UCSD-AML1 (cell line): ENCODE measurements around the gene JUN.
A peak's percentile ranks its signal among the peaks of the same experiment; 100 is the strongest.

ENCODE experiments used
- DNase-seq: peaks from one replicate; lab custom pipeline; 2025; ENCODE audit not compliant: unreplicated experiment; lab: John Stamatoyannopoulos, UW

Gene JUN

DNA sequence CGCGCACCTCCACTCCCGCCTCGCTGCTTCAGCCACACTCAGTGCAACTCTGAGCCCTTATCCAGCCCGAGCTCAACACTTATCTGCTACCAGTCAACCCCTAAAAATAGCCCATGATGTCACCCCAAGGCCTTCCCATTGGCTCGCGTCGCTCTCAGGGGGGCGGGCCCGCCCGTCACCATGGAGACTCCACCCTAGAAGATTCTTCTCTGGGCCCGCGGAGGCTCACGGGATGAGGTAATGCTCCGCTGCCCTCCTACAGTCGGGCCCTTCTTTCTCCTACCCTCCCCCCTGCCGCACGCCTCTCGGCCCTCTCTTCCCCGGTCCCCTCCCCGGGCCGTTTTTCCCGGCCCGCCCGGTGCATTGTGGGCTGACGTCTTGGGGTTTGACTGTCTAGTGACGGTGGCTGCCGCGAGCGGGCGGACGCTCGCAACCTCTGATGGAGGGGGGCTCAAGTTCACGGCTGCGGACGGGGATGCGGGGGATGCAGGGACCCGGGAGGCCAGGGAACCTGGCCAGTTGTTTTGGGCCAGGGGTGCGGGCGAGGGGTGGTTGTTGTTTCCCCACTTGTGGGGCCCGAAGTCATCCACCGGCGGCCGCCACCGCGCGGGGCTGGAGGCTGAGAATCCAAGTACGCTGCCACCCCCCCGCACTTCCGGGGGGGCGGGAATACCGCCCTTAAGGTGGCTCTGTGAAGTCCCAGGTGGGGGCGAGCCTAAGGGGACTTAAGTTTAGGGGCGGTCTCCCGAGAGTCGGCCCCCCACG is at the start of gene JUN:
Gene JUN, minus strand, starts transcription at position 55 of the 765 bp plus-strand sequence. CDS start 977 bp downstream, outside the sequence.
- peak; percentile 91 for DNase-seq

- no peak for DNase-seq
Measured at GRCh38 chr1:58833166-58833565, 49.3 kb upstream of the JUN start.

DNA sequence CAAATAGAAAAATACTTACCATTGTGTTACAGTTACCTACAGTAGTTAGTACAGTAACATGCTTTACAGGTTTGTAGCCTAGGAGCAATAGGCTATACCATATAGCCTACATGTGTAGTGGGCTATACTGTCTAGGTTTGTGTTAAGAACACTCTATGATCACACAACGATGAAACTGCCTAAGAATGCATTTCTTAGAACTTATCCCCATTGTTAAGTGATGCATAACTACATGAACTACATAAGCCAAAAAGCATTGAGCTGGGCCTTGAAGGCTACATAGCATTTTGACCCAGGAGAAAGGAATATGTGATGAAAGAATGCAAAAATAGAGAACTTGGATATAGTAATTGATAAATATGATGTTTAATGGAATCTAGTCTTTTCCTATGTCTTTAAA is 46.4 kb upstream of the JUN start:
- no peak for DNase-seq

- DNase-seq: no peak
Measured at GRCh38 chr1:58829866-58830265, 46.0 kb upstream of the JUN start.

DNA sequence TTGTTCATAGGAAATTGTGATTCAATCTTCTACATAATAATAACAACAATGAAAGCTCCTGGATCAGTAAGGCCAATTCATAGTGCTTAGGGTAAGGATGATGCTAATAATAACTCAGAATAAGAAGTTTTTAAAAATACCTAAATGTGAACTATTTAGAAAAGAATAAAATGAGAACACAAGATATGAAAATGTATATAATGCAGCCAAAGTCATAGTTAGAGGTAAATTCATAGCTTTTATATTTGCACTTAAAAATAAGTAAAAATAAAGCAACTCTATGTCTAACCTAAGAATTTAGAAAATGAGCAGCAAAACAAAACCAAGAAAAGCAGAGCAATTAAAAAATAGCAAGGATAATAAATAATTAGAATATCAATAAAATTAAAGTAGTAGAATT is 43.5 kb upstream of the JUN start:
- no peak for DNase-seq

DNA sequence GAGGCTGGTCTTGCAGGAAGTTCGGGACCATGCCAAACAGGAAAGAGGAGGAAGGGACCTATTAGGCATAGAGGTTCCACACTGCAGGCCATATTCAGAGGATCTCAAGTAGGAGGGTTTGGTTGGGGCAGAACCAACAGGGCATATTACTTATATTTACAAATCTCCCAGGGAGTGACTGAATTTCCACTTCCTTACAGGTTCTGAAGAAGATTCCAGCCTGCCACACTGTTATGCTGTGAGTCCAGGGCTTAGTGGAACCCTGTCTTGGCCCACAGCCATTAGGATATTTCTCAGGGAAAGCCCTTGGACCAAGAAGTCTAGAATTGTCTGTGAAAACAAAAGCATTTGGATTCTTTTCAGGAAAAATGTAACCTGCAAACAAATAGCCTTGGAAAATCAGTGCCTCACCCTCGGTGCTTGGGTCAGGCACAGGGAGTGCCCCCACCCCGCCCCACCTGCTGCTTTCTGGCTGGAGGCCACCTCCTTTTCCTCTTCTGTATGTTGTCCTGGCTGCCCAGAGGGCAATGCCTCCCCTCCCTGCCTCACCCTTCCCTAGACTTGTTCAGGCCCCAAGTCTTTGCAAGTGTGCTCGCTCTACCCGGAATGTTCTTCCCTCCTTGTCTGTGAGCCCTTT is 41.0 kb upstream of the JUN start:
- no peak for DNase-seq

GRCh38 chr1:58823481-58824010 is 39.7 kb upstream of the JUN start:
- no peak for DNase-seq

- no peak for DNase-seq
Measured at GRCh38 chr1:58821309-58821708, 37.5 kb upstream of the JUN start.

GRCh38 chr1:58818976-58819375 is 35.1 kb upstream of the JUN start:
- DNase-seq: no peak

- no peak for DNase-seq
Measured at GRCh38 chr1:58818075-58818474, 34.2 kb upstream of the JUN start.

DNA sequence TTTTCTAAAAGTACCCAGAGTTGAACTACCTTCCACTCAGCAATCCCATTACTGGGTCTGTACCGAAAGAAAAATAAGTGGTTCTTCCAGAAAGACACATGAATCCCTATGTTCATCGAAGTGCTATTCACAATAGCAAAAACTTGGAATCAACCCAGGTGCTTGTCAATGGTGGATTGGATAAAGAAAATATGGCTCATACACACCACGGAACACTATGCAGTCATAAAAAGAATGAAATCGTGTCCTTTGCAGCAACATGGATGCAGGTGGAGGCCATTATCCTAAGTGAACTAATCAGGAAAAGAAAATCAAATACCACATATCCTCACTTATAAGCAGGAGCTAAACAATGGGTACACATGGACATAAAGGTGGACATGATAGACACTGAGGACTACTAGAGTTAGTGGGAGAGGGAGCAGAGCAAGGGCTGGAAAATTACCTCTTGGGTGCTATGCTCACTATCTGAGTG is 32.9 kb upstream of the JUN start:
- no peak for DNase-seq

DNA sequence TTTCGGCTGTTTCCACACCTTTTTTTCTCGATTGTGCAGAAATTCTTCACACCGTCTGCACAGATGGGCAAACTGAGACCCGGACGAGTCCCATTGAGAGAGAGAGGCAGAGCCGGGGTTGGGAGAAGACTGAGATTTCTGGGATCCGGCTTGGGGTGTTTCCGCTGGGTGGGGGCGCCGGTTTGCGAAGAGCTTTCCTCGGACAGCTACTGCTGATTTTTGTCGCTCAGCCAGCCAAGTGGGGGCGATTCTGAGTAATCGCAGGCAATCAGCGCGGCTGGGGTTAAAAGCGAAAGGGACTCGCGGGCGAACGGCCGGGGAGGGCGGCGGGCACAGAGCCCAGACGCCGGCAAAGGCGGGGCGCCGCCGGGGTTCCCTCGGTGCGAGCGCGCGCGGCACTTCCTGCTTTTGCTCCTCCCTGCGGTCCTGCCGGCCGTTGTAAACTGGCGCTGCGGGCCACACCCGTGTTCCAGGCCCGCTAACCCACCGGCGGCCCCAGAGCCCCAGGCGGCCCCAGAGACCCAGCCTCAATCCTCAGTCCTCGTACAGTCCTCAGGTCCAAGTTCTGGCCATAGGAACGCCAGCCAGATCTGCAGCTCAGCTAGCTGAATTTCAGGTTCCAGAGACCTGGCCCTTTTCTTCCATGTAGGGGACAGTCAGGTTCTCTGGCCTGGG is 32.4 kb upstream of the JUN start:
- DNase-seq: peak; percentile 78

GRCh38 chr1:58815686-58816071 is 31.8 kb upstream of the JUN start:
- DNase-seq: no peak

DNA sequence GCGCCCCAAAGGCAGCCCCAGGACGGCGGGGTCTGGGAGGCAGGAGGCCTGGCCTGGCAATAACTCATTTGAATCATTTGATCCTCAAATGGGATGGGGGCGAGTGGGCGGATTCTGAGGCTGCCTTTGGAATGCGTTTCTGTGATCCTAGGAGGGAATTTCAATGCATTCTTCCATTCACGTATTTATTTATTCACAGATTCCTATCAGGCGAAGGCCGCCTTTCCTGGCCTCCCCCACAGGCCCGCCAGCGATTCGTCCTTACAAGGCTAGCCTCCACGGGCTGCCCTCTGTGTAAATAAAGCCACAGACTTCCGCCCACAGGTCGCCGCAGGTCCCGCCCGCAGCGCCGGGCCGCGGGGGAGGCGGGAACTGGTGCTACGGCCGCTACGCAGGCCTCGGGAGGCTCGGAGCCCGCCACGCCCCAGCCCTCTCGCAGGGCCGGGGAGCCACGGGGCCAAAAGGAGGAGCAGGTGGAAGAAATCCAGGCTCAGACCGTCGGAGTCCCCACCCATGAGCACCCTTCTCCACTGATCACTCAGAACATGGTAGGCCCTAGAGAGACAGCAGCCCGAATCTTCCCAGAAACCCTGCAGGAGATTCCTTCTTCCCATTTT is 31.3 kb upstream of the JUN start:
- peak; percentile 76 for DNase-seq

DNA sequence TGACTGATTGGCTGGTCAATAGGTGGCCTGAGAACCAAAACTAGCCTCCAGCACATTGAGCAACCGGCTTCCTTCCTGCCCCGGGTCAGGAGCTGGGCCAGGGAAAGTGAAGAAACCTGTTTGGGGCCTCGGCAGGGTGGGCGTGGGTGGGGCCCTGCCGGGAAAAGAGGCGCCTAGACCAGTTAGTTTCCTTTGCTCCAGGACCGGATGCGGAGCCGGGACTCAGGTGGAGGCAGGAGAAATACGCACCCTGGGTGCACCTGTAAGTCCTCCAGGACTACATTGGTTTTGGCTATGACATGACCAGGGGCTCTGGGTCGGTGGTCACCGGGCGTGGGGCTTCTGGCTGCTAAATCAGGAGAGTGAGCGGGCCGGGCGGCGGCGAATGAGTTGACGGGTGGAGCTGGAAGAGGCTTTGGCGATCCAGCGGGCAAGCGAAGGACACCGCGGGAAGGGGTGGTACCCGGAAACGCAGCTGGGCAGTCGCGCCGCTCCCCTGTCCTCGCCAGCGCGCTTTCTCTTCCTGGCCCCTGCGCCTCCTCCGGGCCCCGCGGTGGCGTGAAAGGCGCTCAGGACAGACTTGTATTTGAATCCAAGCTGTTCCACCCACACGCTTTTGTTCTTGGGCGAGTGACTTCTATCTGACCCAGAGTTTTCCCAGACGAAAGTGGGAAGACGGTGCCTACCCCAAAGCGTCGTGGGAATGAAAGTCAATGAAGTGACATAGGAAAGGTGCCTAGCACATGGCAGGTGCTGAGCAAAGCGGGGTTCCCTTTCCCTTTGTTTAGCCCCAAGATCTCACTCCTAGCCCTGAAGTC is 30.6 kb upstream of the JUN start:
- no peak for DNase-seq

GRCh38 chr1:58813801-58814200 is 30.0 kb upstream of the JUN start:
- no peak for DNase-seq

DNA sequence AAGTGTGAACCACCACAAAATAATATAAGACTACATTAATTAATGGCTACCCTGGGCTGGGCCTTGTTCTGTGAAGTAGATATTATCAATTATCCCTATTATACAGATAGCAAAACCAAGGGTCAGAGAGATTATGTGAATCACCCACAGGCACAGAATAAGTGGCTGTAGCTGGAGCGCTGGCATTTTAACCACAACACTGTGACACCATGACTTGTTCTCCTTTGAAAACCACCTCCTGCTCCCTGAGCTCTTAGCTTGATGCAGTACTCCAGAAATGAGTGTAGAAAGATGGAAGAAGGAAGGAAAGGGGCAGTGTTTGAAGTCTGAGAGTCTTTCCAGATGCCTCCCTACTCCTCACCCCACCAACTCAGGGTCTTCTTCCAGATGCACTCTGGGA is 29.5 kb upstream of the JUN start:
- no peak for DNase-seq

DNA sequence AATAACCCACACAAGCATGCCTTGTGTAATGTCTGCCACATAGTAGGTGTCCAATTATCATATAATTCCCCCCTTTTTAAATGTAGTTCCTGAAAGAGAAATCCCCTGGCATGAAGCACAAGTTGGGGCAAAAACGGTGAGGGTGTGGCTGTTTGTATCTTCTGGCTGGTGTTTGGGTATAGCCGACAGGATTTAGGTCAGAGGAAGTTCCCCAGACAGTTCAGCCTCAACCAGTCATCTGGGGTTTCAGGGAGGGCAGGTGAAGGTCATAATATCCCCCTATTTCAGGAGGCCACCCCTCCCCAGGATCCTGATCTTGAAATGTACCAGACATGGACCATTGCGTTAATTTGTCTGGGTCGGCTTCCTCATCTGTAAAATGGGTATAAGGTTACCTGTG is 29.1 kb upstream of the JUN start:
- DNase-seq: no peak

- DNase-seq: no peak
Measured at GRCh38 chr1:58812468-58812867, 28.6 kb upstream of the JUN start.

- DNase-seq: no peak
Measured at GRCh38 chr1:58811303-58811702, 27.5 kb upstream of the JUN start.
